Heart left ventricle (tissue), 13 donors: Measurements from ENCODE around the gene ADAM22.

ENCODE experiments used
- POLR2A ChIP-seq, 2 donors: fragments of 450-650 bp; IDR thresholded peaks; one replicate each; pipeline ENCODE4 v1.6.1; 2017; ENCODE audit warnings: antibody characterized with exemption in 2 of 2, mild to moderate bottlenecking in 2 of 2, moderate library complexity in 2 of 2
- TF ChIP-seq, protein P1 (sequence below), 12 donors: fragments of 200-600 bp; sonication (generic) in 4 of 12; IDR thresholded peaks; one replicate each; pipeline versions ENCODE4 v1.5.0 to v1.8.0; 2018 to 2022; ENCODE audit warnings: antibody characterized with exemption in 12 of 12, mild to moderate bottlenecking in 5 of 12
- donor health status: ischemic (EF 13 %, LVEDD 7.1; RV severe dilation, severe dysfunction).
- donor health status: DM: no; HTN: yes; CAD: no.
- donor health status: DM: no; HTN: no; CAD: no.
- donor health status: ischemic (EF 25% LVEDD 6.9; RV normal size, moderate dysfunction).
- donor health status: ischemic (EF 25% LVEDD 5.7; RV mildly dilated, moderate dysfunction).
- donor health status: ischemic (EF 35%, LVEDD 5.7; RV mildly dilated, moderate dysfunction).
- donor health status: nonischemic (EF 11% LVEDD 7.7; RV severe dilation, severe dysfunction).
- donor health status: DM: yes; HTN: yes; CAD: no.
- donor health status: PGD.
- donor health status: ischemic (EF 29% LVEDD 5.4; RV normal size, mild dysfunction).
- donor health status: nonischemic (EF 23%, LVEDD 6.1; RV moderate dilation, normal function).

GRCh38 chr7:88018501-88018900 is 84.5 kb downstream of the ADAM22 start:
- TF ChIP-seq, protein P1, sequence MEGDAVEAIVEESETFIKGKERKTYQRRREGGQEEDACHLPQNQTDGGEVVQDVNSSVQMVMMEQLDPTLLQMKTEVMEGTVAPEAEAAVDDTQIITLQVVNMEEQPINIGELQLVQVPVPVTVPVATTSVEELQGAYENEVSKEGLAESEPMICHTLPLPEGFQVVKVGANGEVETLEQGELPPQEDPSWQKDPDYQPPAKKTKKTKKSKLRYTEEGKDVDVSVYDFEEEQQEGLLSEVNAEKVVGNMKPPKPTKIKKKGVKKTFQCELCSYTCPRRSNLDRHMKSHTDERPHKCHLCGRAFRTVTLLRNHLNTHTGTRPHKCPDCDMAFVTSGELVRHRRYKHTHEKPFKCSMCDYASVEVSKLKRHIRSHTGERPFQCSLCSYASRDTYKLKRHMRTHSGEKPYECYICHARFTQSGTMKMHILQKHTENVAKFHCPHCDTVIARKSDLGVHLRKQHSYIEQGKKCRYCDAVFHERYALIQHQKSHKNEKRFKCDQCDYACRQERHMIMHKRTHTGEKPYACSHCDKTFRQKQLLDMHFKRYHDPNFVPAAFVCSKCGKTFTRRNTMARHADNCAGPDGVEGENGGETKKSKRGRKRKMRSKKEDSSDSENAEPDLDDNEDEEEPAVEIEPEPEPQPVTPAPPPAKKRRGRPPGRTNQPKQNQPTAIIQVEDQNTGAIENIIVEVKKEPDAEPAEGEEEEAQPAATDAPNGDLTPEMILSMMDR (IDR thresholded peaks at IDR 0.05): no peak
- TF ChIP-seq POLR2A (IDR thresholded peaks at IDR 0.05): no peak
